Keratinocyte (primary cell): ENCODE results near the gene CDCA7. TPM values are rescaled to one million over a fixed set of nuclear protein-coding genes. Genes with fewer than 3 reads are reported as not detected.

Experiments used
- DNase-seq: peaks from one replicate; pipeline ENCODE4 v3.0.0-alpha.2; 2011; ENCODE audit warnings: low read depth, missing footprints, low spot score
- FAIRE-seq: peaks from 2 replicates; lab custom pipeline; 2011; peaks lifted over from hg19 to GRCh38; lab: Jason Lieb, UNC
- H2AFZ ChIP-seq: 2 replicates; pipeline ENCODE4 v1.6.0; 2012; ENCODE audit warnings: low read length, control low read depth, inconsistent platforms; ENCODE audit not compliant: control insufficient read depth
- H3K27ac ChIP-seq: 2 replicates; pipeline ENCODE4 v1.5.1; 2011; ENCODE audit warnings: low read length; ENCODE audit not compliant: control insufficient read depth, insufficient read depth
- H3K27me3 ChIP-seq: 3 replicates; pipeline ENCODE4 v1.6.0; 2011; ENCODE audit warnings: low read length; ENCODE audit not compliant: control insufficient read depth, insufficient read depth; ENCODE audit errors: extremely low read depth
- H3K36me3 ChIP-seq, 2 experiments: 2 replicates in 1 of 2; 3 replicates in 1 of 2; pipeline ENCODE4 v1.5.1; 2011; ENCODE audit warnings: low read length in 2 of 2, mild to moderate bottlenecking in 1 of 2; ENCODE audit not compliant: control insufficient read depth in 2 of 2, insufficient read depth in 2 of 2; ENCODE audit errors: extremely low read depth in 1 of 2
- H3K4me1 ChIP-seq: 3 replicates; pipeline ENCODE4 v1.5.1; 2011; ENCODE audit warnings: low read length; ENCODE audit not compliant: control insufficient read depth, insufficient read depth; ENCODE audit errors: extremely low read depth
- H3K4me2 ChIP-seq: 3 replicates; pipeline ENCODE4 v1.6.0; 2011; ENCODE audit warnings: low read depth, low read length; ENCODE audit not compliant: control insufficient read depth, insufficient read depth; ENCODE audit errors: extremely low read depth
- H3K4me3 ChIP-seq, 3 experiments: fragments of 200-600 bp in 1 of 3; sonication (generic) in 1 of 3; 2 replicates in 2 of 3; 3 replicates in 1 of 3; pipeline ENCODE4 v1.5.1; 2011 to 2016; ENCODE audit warnings: low read length in 3 of 3, mild to moderate bottlenecking in 3 of 3, control low read depth in 2 of 3, inconsistent platforms in 1 of 3, low read depth in 1 of 3, mixed read lengths in 1 of 3, mixed run types in 1 of 3, moderate library complexity in 1 of 3; ENCODE audit not compliant: control insufficient read depth in 2 of 3, insufficient read depth in 2 of 3; ENCODE audit errors: extremely low read depth in 1 of 3
- H3K79me2 ChIP-seq: 2 replicates; pipeline ENCODE4 v1.6.0; 2012; ENCODE audit warnings: low read length; ENCODE audit not compliant: control insufficient read depth, insufficient read depth
- H3K9ac ChIP-seq: 3 replicates; pipeline ENCODE4 v1.6.0; 2011; ENCODE audit warnings: low read length; ENCODE audit not compliant: control insufficient read depth, insufficient read depth; ENCODE audit errors: extremely low read depth
- H3K9me1 ChIP-seq: 3 replicates; pipeline ENCODE4 v1.6.0; 2011; ENCODE audit warnings: low read length; ENCODE audit not compliant: control insufficient read depth, insufficient read depth; ENCODE audit errors: extremely low read depth
- H3K9me3 ChIP-seq: 2 replicates; pipeline ENCODE4 v1.5.1; 2012; ENCODE audit warnings: low read depth, low read length; ENCODE audit not compliant: control insufficient read depth
- H4K20me1 ChIP-seq: 3 replicates; pipeline ENCODE4 v1.6.0; 2011; ENCODE audit warnings: low read length; ENCODE audit not compliant: control insufficient read depth, insufficient read depth; ENCODE audit errors: extremely low read depth
- CTCF ChIP-seq, 3 experiments: IDR thresholded peaks in 1 of 3; conservative IDR thresholded peaks in 1 of 3; optimal IDR thresholded peaks in 1 of 3; 2 replicates in 2 of 3; 3 replicates in 1 of 3; pipeline versions ENCODE3 to v1.5.1; 2011; ENCODE audit warnings: low read length in 3 of 3, mild to moderate bottlenecking in 3 of 3, moderate library complexity in 2 of 3, control low read depth in 1 of 3, inconsistent platforms in 1 of 3; ENCODE audit not compliant: insufficient read depth in 2 of 3; ENCODE audit errors: extremely low read depth in 1 of 3
- EZH2 ChIP-seq: IDR thresholded peaks from one replicate; pipeline ENCODE4 v1.6.1; 2012; ENCODE audit warnings: inconsistent platforms, mild to moderate bottlenecking, low read length, moderate library complexity
- dilution Hi-C: fragments of 300-500 bp; cut with MboI; formaldehyde crosslinking; loops from one replicate; pipeline ENCODE4 v1.7.0; 2020; ENCODE audit warnings: low sequenced_read_pairs; ENCODE audit not compliant: extremely low pct_ligation_motif_present
- polyA plus RNA-seq, 5 experiments: library from polyadenylated mRNA; depleted of rRNA in 3 of 5; stranded (reverse) in 3 of 5; stranded (forward) in 1 of 5; unstranded in 1 of 5; fragments of >200 nt; gene quantifications; 1 replicate in 1 of 5; 2 replicates in 3 of 5; 3 replicates in 1 of 5; pipeline versions ENCODE4 v1.2.1 to v1.2.3, GENCODE V29; 2011 to 2012; ENCODE audit warnings: missing spikeins in 2 of 5, low read depth in 1 of 5, low replicate concordance in 1 of 5

CDCA7 gene
- polyA plus RNA-seq, 1 donor (not counting 4 experiments of a cell fraction or from before 2014, with no cell fraction given): 30.9 TPM

- H2AFZ ChIP-seq: no peak overlapping the region
- no peaks in the 10 kb centered on the region for H3K9me3 ChIP-seq
- H3K9ac ChIP-seq: no peak overlapping the region
- H3K27me3 ChIP-seq: no peaks in the 10 kb centered on the region
- no peak overlapping the region for H3K4me3 ChIP-seq
- FAIRE-seq (no peak), DNase-seq (no peak)
- dilution Hi-C loops: no loop called here
- H3K4me2 ChIP-seq: no peak overlapping the region
- H4K20me1 ChIP-seq: no peaks in the 10 kb centered on the region
- no peaks in the 10 kb centered on the region for H3K4me1 ChIP-seq
- H3K79me2 ChIP-seq: no peaks in the 10 kb centered on the region
- no peaks in the 10 kb centered on the region for H3K9me1 ChIP-seq
- H3K27ac ChIP-seq: no peak overlapping the region
- TF ChIP-seq CTCF (optimal IDR thresholded peaks at IDR 0.05 in 1 of 3, IDR thresholded peaks at IDR 0.05 in 1 of 3, conservative IDR thresholded peaks at IDR 0.05 in 1 of 3; ENCODE audit: extremely low read depth in 1 of 3, insufficient read depth in 2 of 3, low read length in 3 of 3): no peak
- TF ChIP-seq EZH2: no peak
- H3K36me3 ChIP-seq: no peaks in the 10 kb centered on the region
Measured at GRCh38 chr2:173393186-173393585, 38.5 kb downstream of the CDCA7 start.

- no peak overlapping the region for H3K9ac ChIP-seq
- dilution Hi-C loops: no loop called here
- H2AFZ ChIP-seq: no peak overlapping the region
- H3K9me1 ChIP-seq: no peaks in the 10 kb centered on the region
- H3K36me3 ChIP-seq: no peaks in the 10 kb centered on the region
- H3K27ac ChIP-seq: no peak overlapping the region
- H3K79me2 ChIP-seq: no peaks in the 10 kb centered on the region
- H4K20me1 ChIP-seq: no peaks in the 10 kb centered on the region
- H3K4me2 ChIP-seq: no peak overlapping the region
- FAIRE-seq: no peak
- TF ChIP-seq CTCF (optimal IDR thresholded peaks at IDR 0.05 in 1 of 3, IDR thresholded peaks at IDR 0.05 in 1 of 3, conservative IDR thresholded peaks at IDR 0.05 in 1 of 3; ENCODE audit: extremely low read depth in 1 of 3, insufficient read depth in 2 of 3, low read length in 3 of 3) (no peak), EZH2 (no peak)
- H3K4me3 ChIP-seq: no peak overlapping the region
- no peaks in the 10 kb centered on the region for H3K27me3 ChIP-seq
- no peaks in the 10 kb centered on the region for H3K4me1 ChIP-seq
- no peaks in the 10 kb centered on the region for H3K9me3 ChIP-seq
- DNase-seq: no peak
Measured at GRCh38 chr2:173393636-173394035, 39.0 kb downstream of the CDCA7 start.
